ENCODE data around the gene RSPH10B2. TPM values are rescaled to one million over a fixed set of nuclear protein-coding genes. Genes with fewer than 3 reads are reported as not detected.
"Not testable (repeated sequence)": the region's sequence is repeated elsewhere in the genome, so short reads cannot be mapped to it uniquely, and the experiment has no call there.

RSPH10B2 gene
- total RNA-seq, 1 donor from 2014 or later: 0.59 TPM

DNA sequence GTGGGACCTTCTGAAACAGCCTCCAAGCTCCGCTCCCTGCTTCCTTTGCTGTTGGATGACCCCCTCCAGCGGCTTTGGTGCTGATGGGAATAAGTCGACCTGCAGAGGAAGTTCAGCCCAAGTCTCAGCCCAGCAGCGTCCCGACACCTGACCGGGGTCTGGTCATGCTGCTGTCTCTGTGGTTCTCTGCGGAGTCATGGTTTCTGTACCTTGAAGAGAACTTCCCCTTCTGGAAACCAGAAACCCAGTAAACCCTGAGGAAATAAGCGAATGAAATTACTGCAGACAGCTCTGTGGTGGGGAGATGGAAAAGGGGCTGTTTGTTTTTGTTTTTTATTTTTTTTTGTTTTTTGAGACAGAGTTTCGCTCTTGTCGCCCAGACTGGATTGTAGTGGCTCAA lies 28.9 kb upstream of the RSPH10B2 start:
- Histone ChIP-seq H3K27ac (ENCODE audit: low read depth, low read length) (no peak overlapping the region), H3K36me3 (ENCODE audit: insufficient read depth, low read length) (no peaks in the 10 kb centered on the region)
- TF ChIP-seq, protein P1, sequence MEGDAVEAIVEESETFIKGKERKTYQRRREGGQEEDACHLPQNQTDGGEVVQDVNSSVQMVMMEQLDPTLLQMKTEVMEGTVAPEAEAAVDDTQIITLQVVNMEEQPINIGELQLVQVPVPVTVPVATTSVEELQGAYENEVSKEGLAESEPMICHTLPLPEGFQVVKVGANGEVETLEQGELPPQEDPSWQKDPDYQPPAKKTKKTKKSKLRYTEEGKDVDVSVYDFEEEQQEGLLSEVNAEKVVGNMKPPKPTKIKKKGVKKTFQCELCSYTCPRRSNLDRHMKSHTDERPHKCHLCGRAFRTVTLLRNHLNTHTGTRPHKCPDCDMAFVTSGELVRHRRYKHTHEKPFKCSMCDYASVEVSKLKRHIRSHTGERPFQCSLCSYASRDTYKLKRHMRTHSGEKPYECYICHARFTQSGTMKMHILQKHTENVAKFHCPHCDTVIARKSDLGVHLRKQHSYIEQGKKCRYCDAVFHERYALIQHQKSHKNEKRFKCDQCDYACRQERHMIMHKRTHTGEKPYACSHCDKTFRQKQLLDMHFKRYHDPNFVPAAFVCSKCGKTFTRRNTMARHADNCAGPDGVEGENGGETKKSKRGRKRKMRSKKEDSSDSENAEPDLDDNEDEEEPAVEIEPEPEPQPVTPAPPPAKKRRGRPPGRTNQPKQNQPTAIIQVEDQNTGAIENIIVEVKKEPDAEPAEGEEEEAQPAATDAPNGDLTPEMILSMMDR (IDR thresholded peaks at IDR 0.05; ENCODE audit: insufficient read depth, low read depth, low read length): no peak
- no peak for TF ChIP-seq EZH2 (IDR thresholded peaks at IDR 0.05; ENCODE audit: insufficient read depth, low read length)

DNA sequence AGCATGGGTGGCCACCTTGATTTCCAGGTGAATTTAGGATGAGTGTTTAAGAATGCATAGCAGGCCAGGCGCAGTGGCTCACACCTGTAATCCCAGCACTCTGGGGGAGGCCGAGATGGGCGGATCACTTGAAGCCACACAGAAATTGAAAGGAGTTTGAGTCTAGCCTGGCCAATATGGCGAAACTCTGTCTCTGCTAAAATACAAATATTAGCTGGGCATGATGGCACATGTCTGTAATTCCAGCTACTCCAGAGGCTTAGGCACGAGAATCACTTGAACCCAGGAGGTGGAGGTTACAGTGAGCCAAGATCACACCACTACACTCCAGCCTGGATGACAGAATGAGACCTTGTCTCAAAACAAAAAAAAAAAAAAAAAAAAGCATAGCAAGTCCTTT lies 27.6 kb upstream of the RSPH10B2 start:
- not testable (repeated sequence) for H3K4me1 ChIP-seq (ENCODE audit: insufficient read depth, low read length); H3K4me3 ChIP-seq (ENCODE audit: insufficient read depth, low read depth, low read length); H3K27me3 ChIP-seq (ENCODE audit: insufficient read depth, low read length); H3K4me2 ChIP-seq (ENCODE audit: low read length); H3K36me3 ChIP-seq (ENCODE audit: insufficient read depth, low read length); H2AFZ ChIP-seq (ENCODE audit: low read depth, low read length); H3K27ac Mint-ChIP-seq (ENCODE audit: unreplicated experiment); H3K9ac ChIP-seq (ENCODE audit: low read length); H3K4me3 Mint-ChIP-seq (ENCODE audit: unreplicated experiment); DNase-seq (ENCODE audit: low read depth); H3K36me3 Mint-ChIP-seq (ENCODE audit: low read depth, unreplicated experiment); H4K20me1 ChIP-seq (ENCODE audit: insufficient read depth, low read length); FAIRE-seq; H3K9me3 ChIP-seq (ENCODE audit: insufficient read depth, low read depth, low read length); H3K27ac ChIP-seq (ENCODE audit: low read depth, low read length)
- Mint-ChIP-seq H3K27me3 (ENCODE audit: low read depth, unreplicated experiment) (peaks cover 14% of the 10 kb centered on the region), H3K9me3 (ENCODE audit: unreplicated experiment) (peaks cover 13% of the 10 kb centered on the region), H3K4me1 (ENCODE audit: low read depth, unreplicated experiment) (peaks cover 11% of the 10 kb centered on the region)
- peaks cover 21% of the 10 kb centered on the region for H3K79me2 ChIP-seq (ENCODE audit: insufficient read depth, low read length)

More for the DNA sequence above, 28.9 kb upstream of the RSPH10B2 start:
- FAIRE-seq (no peak), DNase-seq (ENCODE audit: low read depth) (no peak)
- Mint-ChIP-seq H3K27me3 (ENCODE audit: low read depth, unreplicated experiment) (peaks cover 14% of the 10 kb centered on the region), H3K4me1 (ENCODE audit: low read depth, unreplicated experiment) (peaks cover 3% of the 10 kb centered on the region), H3K9me3 (ENCODE audit: unreplicated experiment) (peaks cover 16% of the 10 kb centered on the region), H3K4me3 (ENCODE audit: unreplicated experiment) (no peak overlapping the region), H3K27ac (ENCODE audit: unreplicated experiment) (no peak overlapping the region), H3K36me3 (ENCODE audit: low read depth, unreplicated experiment) (peaks cover 2% of the 10 kb centered on the region)
- H3K79me2 ChIP-seq (ENCODE audit: insufficient read depth, low read length): peaks cover 8% of the 10 kb centered on the region
- H3K9me3 ChIP-seq (ENCODE audit: insufficient read depth, low read depth, low read length): no peaks in the 10 kb centered on the region
- no peaks in the 10 kb centered on the region for H3K4me1 ChIP-seq (ENCODE audit: insufficient read depth, low read length)
- no peak overlapping the region for H3K4me2 ChIP-seq (ENCODE audit: low read length)
- H4K20me1 ChIP-seq (ENCODE audit: insufficient read depth, low read length): no peaks in the 10 kb centered on the region
- no peak overlapping the region for H2AFZ ChIP-seq (ENCODE audit: low read depth, low read length)
- H3K9ac ChIP-seq (ENCODE audit: low read length): no peak overlapping the region
- no peak overlapping the region for H3K4me3 ChIP-seq (ENCODE audit: insufficient read depth, low read depth, low read length)
- no peaks in the 10 kb centered on the region for H3K27me3 ChIP-seq (ENCODE audit: insufficient read depth, low read length)

DNA sequence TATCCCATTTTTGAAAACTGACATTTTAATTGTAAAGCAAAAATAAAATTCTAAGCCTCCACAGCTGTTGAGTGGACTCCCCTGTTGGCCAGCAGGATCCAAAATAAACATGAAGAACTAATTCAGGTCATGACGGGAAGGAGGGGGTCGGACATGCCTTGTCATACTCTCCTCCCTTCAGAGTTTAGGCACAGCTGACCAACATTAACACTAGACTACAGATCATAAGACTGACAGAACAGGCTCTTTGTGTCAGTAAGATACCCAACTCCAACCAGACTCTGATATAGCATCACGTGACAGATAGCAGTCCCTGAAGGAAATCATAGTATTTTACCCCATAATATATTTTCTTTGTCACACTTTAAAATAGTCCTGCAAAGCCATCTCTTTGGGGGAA lies 26.2 kb upstream of the RSPH10B2 start:
- Histone ChIP-seq H3K27ac (ENCODE audit: low read depth, low read length) (no peak overlapping the region), H3K4me3 (ENCODE audit: insufficient read depth, low read depth, low read length) (no peak overlapping the region), H3K9ac (ENCODE audit: low read length) (no peak overlapping the region), H4K20me1 (ENCODE audit: insufficient read depth, low read length) (peaks cover 7% of the 10 kb centered on the region), H3K4me1 (ENCODE audit: insufficient read depth, low read length) (peaks cover 5% of the 10 kb centered on the region), H3K9me3 (ENCODE audit: insufficient read depth, low read depth, low read length) (no peaks in the 10 kb centered on the region), H2AFZ (ENCODE audit: low read depth, low read length) (no peak overlapping the region), H3K36me3 (ENCODE audit: insufficient read depth, low read length) (no peaks in the 10 kb centered on the region), H3K27me3 (ENCODE audit: insufficient read depth, low read length) (no peaks in the 10 kb centered on the region), H3K79me2 (ENCODE audit: insufficient read depth, low read length) (peaks cover 24% of the 10 kb centered on the region), H3K4me2 (ENCODE audit: low read length) (no peak overlapping the region)
- H3K36me3 Mint-ChIP-seq (ENCODE audit: low read depth, unreplicated experiment): peaks cover 7% of the 10 kb centered on the region
- peaks cover 6% of the 10 kb centered on the region for H3K27me3 Mint-ChIP-seq (ENCODE audit: low read depth, unreplicated experiment)
- H3K4me3 Mint-ChIP-seq (ENCODE audit: unreplicated experiment): no peak overlapping the region
- DNase-seq (ENCODE audit: low read depth) (no peak), FAIRE-seq (no peak)
- TF ChIP-seq, protein P1 (IDR thresholded peaks at IDR 0.05; ENCODE audit: insufficient read depth, low read depth, low read length): no peak
- no peak for TF ChIP-seq EZH2 (IDR thresholded peaks at IDR 0.05; ENCODE audit: insufficient read depth, low read length)
- peaks cover 6% of the 10 kb centered on the region for H3K9me3 Mint-ChIP-seq (ENCODE audit: unreplicated experiment)
- H3K4me1 Mint-ChIP-seq (ENCODE audit: low read depth, unreplicated experiment): peaks cover 12% of the 10 kb centered on the region
- H3K27ac Mint-ChIP-seq (ENCODE audit: unreplicated experiment): no peak overlapping the region

DNA sequence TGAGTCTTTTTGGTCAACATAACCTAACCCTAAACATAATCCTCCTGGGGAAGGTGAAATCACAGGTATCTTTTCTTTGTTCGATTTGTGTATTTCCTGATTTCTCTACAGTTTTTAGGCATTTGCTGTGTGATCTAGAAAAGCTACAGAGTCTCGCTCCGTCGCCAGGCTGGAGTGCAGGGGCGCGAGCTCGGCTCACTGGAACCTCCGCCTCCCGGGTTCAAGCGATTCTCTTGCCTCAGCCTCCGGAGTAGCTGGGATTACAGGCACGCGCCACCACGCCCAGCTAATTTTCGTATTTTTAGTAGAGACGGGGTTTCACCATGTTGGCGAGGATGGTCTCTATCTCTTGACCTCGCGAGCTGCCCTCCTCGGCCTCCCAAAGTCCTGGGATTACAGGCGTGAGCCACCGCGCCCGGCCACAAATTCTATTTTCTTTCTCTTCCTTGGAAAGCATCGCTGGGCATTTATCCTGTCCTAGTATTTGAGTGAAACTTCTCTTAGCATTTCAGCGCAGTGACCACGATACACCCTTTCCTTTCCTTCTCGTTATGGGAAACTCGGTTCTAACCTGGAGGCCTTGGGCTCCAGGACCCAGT lies 24.9 kb upstream of the RSPH10B2 start:
- peaks cover 29% of the 10 kb centered on the region for H3K79me2 ChIP-seq (ENCODE audit: insufficient read depth, low read length)
- H3K4me1 ChIP-seq (ENCODE audit: insufficient read depth, low read length); H3K27me3 Mint-ChIP-seq (ENCODE audit: low read depth, unreplicated experiment); H3K36me3 ChIP-seq (ENCODE audit: insufficient read depth, low read length); H3K9me3 Mint-ChIP-seq (ENCODE audit: unreplicated experiment); H4K20me1 ChIP-seq (ENCODE audit: insufficient read depth, low read length); H3K9me3 ChIP-seq (ENCODE audit: insufficient read depth, low read depth, low read length); DNase-seq (ENCODE audit: low read depth); FAIRE-seq; H3K27me3 ChIP-seq (ENCODE audit: insufficient read depth, low read length): not testable (repeated sequence)
- Mint-ChIP-seq H3K36me3 (ENCODE audit: low read depth, unreplicated experiment) (peaks cover 11% of the 10 kb centered on the region), H3K4me3 (ENCODE audit: unreplicated experiment) (peak overlapping the region; percentile 96), H3K4me1 (ENCODE audit: low read depth, unreplicated experiment) (peaks cover 12% of the 10 kb centered on the region), H3K27ac (ENCODE audit: unreplicated experiment) (peak overlapping the region; percentile 95)
- peak overlapping the region; percentile 76 for H3K4me3 ChIP-seq (ENCODE audit: insufficient read depth, low read depth, low read length)
- peak overlapping the region; percentile 97 for H3K4me2 ChIP-seq (ENCODE audit: low read length)
- H3K27ac ChIP-seq (ENCODE audit: low read depth, low read length): peak overlapping the region; percentile 89
- H3K9ac ChIP-seq (ENCODE audit: low read length): peak overlapping the region; percentile 93
- H2AFZ ChIP-seq (ENCODE audit: low read depth, low read length): peak overlapping the region; percentile 90

All from astrocyte (in vitro differentiated cells and primary cell).